Osteoblast (primary cell): ENCODE data around the gene DLG2. TPM values are rescaled to one million over a fixed set of nuclear protein-coding genes. Genes with fewer than 3 reads are reported as not detected.

Experiments used
- DNase-seq: peaks from one replicate; pipeline ENCODE4 v3.0.0; 2011; ENCODE audit warnings: low spot score, mixed read lengths; ENCODE audit not compliant: insufficient read length; ENCODE audit errors: missing footprints
- H2AFZ ChIP-seq: 2 replicates; pipeline ENCODE4 v1.6.0; 2011; ENCODE audit warnings: mild to moderate bottlenecking, low read length
- H3K27ac ChIP-seq: 2 replicates; pipeline ENCODE4 v1.5.1; 2011; ENCODE audit warnings: mild to moderate bottlenecking, low read depth, low read length, moderate library complexity
- H3K27me3 ChIP-seq: 2 replicates; pipeline ENCODE4 v1.6.0; 2012; ENCODE audit warnings: mild to moderate bottlenecking, control low read depth, inconsistent platforms, low read length, moderate library complexity; ENCODE audit not compliant: insufficient read depth
- H3K36me3 ChIP-seq: 2 replicates; pipeline ENCODE4 v1.5.1; 2011; ENCODE audit warnings: mild to moderate bottlenecking, low read length, control low read depth, moderate library complexity; ENCODE audit not compliant: insufficient read depth
- H3K4me1 ChIP-seq: 2 replicates; pipeline ENCODE4 v1.5.1; 2011; ENCODE audit warnings: mild to moderate bottlenecking, low read length, control low read depth, moderate library complexity; ENCODE audit not compliant: insufficient read depth
- H3K4me2 ChIP-seq: 2 replicates; pipeline ENCODE4 v1.6.0; 2011; ENCODE audit warnings: mild to moderate bottlenecking, low read length; ENCODE audit not compliant: insufficient read depth
- H3K4me3 ChIP-seq: fragments of 200-600 bp; sonication (generic); 3 replicates; pipeline ENCODE4 v1.5.1; 2012; ENCODE audit warnings: mild to moderate bottlenecking, low read length, inconsistent platforms; ENCODE audit not compliant: insufficient read depth
- H3K79me2 ChIP-seq: 2 replicates; pipeline ENCODE4 v1.6.0; 2012; ENCODE audit warnings: mild to moderate bottlenecking, low read length, control low read depth, inconsistent platforms; ENCODE audit not compliant: insufficient read depth
- H3K9me3 ChIP-seq: 2 replicates; pipeline ENCODE4 v1.5.1; 2011; ENCODE audit warnings: low read depth, low read length, control low read depth
- H4K20me1 ChIP-seq: 2 replicates; pipeline ENCODE4 v1.6.0; 2012; ENCODE audit warnings: mild to moderate bottlenecking, low read length, control low read depth; ENCODE audit not compliant: insufficient read depth
- total RNA-seq: library from RNA; depleted of rRNA; stranded (reverse); fragments of >200 nt; gene quantifications from 2 replicates; pipeline ENCODE4 v1.2.3, GENCODE V29; 2012
- TF ChIP-seq, protein P1 (sequence below): IDR thresholded peaks from 2 replicates; pipeline ENCODE4 v1.5.1; 2011; ENCODE audit warnings: mild to moderate bottlenecking, low read depth, low read length, moderate library complexity; ENCODE audit errors: extremely low read depth

The DLG2 gene
- total RNA-seq, 1 donor = 3.3 TPM

DNA sequence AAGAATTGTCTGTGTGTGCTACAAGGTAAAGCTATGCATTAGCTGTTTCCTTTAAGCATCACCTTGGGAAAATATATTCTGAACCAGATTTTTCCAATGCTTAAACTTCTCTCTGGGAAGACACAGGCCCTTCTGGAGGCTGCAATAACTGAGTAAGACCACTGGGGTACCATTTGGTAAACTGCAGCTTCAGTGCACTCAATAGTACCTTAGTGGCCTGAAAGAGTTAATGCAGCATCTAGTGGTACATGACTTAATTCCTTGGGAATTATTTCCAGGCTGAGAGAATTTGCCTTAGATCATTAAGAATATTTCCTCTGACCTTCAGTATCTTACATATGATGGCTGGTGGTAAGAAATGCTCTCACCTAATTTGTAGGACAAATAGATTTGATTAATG is 727.4 kb downstream of the DLG2 start:
- peaks cover 19% of the 10 kb centered on the region for H3K4me1 ChIP-seq
- no peak overlapping the region for H3K27ac ChIP-seq
- H3K9me3 ChIP-seq = no peaks in the 10 kb centered on the region
- no peak overlapping the region for H2AFZ ChIP-seq
- no peaks in the 10 kb centered on the region for H3K27me3 ChIP-seq
- no peaks in the 10 kb centered on the region for H3K79me2 ChIP-seq
- H4K20me1 ChIP-seq = no peaks in the 10 kb centered on the region
- no peaks in the 10 kb centered on the region for H3K36me3 ChIP-seq
- H3K4me2 ChIP-seq = no peak overlapping the region
- DNase-seq = no peak
- TF ChIP-seq, protein P1, sequence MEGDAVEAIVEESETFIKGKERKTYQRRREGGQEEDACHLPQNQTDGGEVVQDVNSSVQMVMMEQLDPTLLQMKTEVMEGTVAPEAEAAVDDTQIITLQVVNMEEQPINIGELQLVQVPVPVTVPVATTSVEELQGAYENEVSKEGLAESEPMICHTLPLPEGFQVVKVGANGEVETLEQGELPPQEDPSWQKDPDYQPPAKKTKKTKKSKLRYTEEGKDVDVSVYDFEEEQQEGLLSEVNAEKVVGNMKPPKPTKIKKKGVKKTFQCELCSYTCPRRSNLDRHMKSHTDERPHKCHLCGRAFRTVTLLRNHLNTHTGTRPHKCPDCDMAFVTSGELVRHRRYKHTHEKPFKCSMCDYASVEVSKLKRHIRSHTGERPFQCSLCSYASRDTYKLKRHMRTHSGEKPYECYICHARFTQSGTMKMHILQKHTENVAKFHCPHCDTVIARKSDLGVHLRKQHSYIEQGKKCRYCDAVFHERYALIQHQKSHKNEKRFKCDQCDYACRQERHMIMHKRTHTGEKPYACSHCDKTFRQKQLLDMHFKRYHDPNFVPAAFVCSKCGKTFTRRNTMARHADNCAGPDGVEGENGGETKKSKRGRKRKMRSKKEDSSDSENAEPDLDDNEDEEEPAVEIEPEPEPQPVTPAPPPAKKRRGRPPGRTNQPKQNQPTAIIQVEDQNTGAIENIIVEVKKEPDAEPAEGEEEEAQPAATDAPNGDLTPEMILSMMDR = peak; percentile 29
- no peak overlapping the region for H3K4me3 ChIP-seq

DNA sequence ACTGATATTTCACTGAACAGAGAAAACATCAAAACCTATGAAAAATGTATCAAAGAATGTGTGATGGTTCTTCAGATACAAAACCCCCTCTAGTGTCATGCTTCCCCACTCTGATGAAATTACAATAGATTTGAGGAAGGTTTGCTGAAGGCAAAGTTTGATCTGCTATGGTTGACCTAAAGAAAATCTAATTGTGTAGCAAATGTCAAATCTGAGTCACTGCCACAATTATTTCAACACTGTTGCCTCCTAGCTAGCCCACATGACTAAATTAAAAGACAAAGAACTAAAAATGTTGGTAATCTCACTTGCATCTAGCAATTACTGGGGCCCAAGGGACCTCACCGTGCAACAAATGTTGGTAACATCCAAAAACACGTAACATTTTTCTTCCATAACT is 728.0 kb downstream of the DLG2 start:
- no peak overlapping the region for H3K4me2 ChIP-seq

DNA sequence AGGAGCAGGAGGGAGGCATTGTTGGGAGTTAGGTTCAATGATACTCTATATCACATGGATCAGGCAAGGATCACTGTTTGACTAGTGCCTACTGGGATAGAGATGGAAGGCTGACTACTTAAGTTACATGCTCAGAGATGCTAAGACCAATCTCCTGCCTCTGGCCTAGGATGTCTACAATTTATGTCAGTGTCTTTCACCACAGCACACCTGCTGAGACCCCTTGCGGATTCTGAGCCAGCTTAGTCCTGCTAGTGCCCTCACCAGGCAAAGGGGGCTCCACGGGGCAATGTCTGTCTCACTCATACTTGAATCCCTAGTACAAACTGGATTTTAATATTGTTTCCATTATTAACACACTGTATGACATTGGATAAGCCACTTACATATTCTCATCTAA is 732.5 kb downstream of the DLG2 start:
- no peak for DNase-seq
- no peak overlapping the region for H2AFZ ChIP-seq
- H3K27ac ChIP-seq = no peak overlapping the region
- H3K4me2 ChIP-seq = no peak overlapping the region
- no peaks in the 10 kb centered on the region for H4K20me1 ChIP-seq
- no peak overlapping the region for H3K4me3 ChIP-seq
- H3K36me3 ChIP-seq = no peaks in the 10 kb centered on the region
- TF ChIP-seq, protein P1 = no peak
- no peaks in the 10 kb centered on the region for H3K9me3 ChIP-seq
- no peaks in the 10 kb centered on the region for H3K79me2 ChIP-seq
- peaks cover 6% of the 10 kb centered on the region for H3K4me1 ChIP-seq
- no peaks in the 10 kb centered on the region for H3K27me3 ChIP-seq

More for the DNA sequence above, 728.0 kb downstream of the DLG2 start:
- Histone ChIP-seq H3K79me2 (no peaks in the 10 kb centered on the region), H3K4me1 (peaks cover 19% of the 10 kb centered on the region), H3K9me3 (no peaks in the 10 kb centered on the region), H3K27ac (no peak overlapping the region), H3K36me3 (no peaks in the 10 kb centered on the region), H2AFZ (peak overlapping the region; percentile 15), H3K4me3 (no peak overlapping the region), H4K20me1 (no peaks in the 10 kb centered on the region), H3K27me3 (no peaks in the 10 kb centered on the region)
- DNase-seq = no peak
- TF ChIP-seq, protein P1 = no peak

DNA sequence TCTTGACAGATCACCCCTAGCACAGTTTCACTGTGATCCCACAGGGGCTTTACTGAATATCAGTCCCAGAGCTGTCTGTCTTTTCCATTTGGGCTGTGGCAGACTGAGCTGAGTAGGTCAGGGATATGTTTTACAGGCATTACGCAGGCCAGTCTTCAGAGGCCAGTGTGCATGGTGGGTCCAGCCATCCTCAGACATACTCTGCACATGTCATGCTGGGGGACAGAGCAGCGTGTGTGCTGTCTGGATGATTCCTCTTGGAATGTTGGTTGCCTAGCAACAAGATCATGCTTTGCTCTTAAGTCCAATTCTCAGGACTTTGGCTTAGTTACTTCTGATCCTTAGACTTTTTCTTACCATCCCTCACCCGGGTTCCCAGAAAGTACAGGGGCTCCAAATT is 736.5 kb downstream of the DLG2 start:
- Histone ChIP-seq H2AFZ (no peak overlapping the region), H3K27ac (no peak overlapping the region), H3K36me3 (no peaks in the 10 kb centered on the region), H3K4me1 (peaks cover 4% of the 10 kb centered on the region), H3K4me2 (no peak overlapping the region), H3K27me3 (no peaks in the 10 kb centered on the region), H3K79me2 (no peaks in the 10 kb centered on the region), H4K20me1 (no peaks in the 10 kb centered on the region), H3K9me3 (no peaks in the 10 kb centered on the region), H3K4me3 (no peak overlapping the region)
- TF ChIP-seq, protein P1 = no peak
- DNase-seq = no peak
